ENCODE data around the gene TP73.

Gene TP73

DNA sequence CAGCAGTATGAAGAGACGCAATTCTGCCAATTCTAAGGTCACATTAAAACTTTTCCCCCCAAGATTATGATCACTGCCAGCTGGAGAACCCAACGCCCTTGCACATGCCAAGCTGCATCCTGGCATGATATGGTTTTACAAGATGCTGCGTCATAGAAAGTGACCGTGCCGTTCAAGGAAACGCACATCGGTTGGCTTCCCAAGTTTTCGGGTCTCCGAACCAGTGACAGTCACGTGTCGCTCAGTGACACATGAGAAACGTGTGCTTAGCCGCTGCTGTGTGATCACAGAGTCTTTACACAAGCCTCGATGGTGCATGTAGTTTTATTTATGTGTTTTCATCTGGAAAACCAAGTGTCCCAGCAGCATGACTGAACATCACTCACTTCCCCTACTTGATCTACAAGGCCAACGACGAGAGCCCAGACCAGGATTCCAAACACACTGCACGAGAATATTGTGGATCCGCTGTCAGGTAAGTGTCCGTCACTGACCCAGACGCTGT lies 127.6 kb downstream of the TP73 start:
- Histone ChIP-seq H3K36me3 (ENCODE audit: insufficient read depth, low read length) (peaks cover 50% of the 10 kb centered on the region), H3K4me1 (ENCODE audit: insufficient read depth, low read length) (peaks cover 5% of the 10 kb centered on the region), H3K9me3 (ENCODE audit: low read length) (no peaks in the 10 kb centered on the region), H3K9ac (ENCODE audit: low read length) (no peak overlapping the region), H3K4me3 (ENCODE audit: low read depth in 1 of 2, low read length in 2 of 2) (no peak overlapping the region), H3K27ac (ENCODE audit: low read depth, low read length) (no peak overlapping the region), H3K27me3 (ENCODE audit: control insufficient read depth in 1 of 2, insufficient read depth in 2 of 2, low read length in 2 of 2) (no peaks in the 10 kb centered on the region)

DNA sequence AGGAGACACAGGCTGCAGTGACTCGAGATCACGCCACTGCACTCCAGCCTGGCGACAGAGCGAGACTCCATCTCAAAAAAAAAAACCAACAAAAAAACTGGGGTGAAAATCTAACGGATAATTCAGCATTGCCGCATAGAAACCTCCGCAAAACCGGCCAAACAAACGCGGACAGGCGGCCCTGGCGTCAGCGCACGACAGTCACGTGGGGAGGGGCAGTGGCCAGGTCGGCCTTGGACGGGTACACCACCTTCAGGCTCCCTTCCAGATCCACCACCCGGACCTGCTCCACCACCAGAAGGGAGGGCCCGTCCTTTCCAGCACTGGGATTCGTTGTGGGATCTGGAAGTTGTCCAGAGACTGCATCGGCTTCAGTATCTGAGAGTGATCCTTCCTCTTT lies 128.6 kb downstream of the TP73 start:
- Histone ChIP-seq H3K4me1 (ENCODE audit: insufficient read depth, low read length) (no peaks in the 10 kb centered on the region), H3K9ac (ENCODE audit: low read length) (no peak overlapping the region), H3K27me3 (ENCODE audit: control insufficient read depth in 1 of 2, insufficient read depth in 2 of 2, low read length in 2 of 2) (no peaks in the 10 kb centered on the region), H3K27ac (ENCODE audit: low read depth, low read length) (no peak overlapping the region), H3K36me3 (ENCODE audit: insufficient read depth, low read length) (peaks cover 59% of the 10 kb centered on the region), H3K4me3 (ENCODE audit: low read depth in 1 of 2, low read length in 2 of 2) (no peak overlapping the region), H3K9me3 (ENCODE audit: low read length) (no peaks in the 10 kb centered on the region)

DNA sequence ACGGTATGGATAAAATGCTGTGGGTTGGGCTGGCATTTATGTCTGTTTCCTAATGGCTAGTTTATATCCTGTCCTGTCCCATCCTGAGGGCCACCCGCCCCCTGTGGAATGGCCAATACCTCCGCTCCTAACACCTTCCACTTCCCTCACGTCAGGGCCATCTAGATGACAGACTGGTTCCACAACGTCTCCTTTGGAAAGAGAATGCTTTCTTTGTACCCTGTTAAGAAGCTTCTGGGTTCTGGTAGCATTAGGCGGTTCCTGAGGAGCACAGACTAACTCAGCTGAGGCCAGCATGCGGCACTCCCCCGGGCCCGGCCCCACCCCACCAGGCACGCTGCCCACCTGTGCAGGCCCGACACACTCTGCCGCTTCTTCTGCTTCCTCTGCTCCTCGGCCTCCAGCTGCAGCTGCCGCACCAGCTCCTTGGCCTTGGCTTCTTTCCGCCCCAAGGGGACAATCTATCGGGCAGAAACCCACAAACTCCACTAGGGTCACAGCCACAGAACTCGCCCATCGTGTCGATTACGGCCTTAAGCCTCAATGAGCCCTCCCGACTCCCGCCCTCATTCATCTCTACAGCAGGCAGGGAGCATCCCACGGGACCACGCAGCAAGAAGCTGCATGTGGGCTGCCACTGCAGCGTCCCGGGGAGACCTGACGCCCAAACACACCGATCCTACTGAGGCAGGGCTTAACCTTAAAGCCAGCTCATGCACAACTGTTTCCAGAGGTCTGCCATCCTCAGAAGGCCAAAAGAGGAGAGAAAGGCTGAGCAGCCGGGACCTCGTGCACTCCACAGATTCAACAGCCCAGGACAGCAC lies 131.5 kb downstream of the TP73 start:
- no peaks in the 10 kb centered on the region for H3K27me3 ChIP-seq (ENCODE audit: control insufficient read depth in 1 of 2, insufficient read depth in 2 of 2, low read length in 2 of 2)
- H3K4me3 ChIP-seq (ENCODE audit: low read depth in 1 of 2, low read length in 2 of 2): no peak overlapping the region
- peaks cover 84% of the 10 kb centered on the region for H3K36me3 ChIP-seq (ENCODE audit: insufficient read depth, low read length)
- H3K9ac ChIP-seq (ENCODE audit: low read length): no peak overlapping the region
- H3K4me1 ChIP-seq (ENCODE audit: insufficient read depth, low read length): no peaks in the 10 kb centered on the region
- no peaks in the 10 kb centered on the region for H3K9me3 ChIP-seq (ENCODE audit: low read length)
- no peak overlapping the region for H3K27ac ChIP-seq (ENCODE audit: low read depth, low read length)

DNA sequence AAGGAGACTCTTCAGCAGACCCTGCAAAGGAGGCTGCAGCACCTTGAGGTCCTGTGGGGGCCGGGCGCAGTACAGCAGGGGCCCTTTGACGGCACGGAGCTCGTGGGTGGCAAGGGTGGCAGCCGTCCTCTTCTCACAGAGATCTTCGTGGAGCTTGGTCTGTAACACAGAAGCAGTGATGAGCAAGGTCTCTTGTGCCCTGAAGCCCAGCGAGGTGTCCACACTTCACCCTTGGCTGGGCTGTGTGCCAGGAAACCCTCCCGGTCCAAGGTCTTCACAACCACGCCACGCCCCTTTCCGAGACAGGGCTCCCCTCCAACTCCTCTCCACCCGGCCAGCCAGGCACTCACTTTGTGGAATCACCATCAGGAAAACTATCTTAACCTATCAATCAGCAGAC lies 132.7 kb downstream of the TP73 start:
- Histone ChIP-seq H3K27me3 (ENCODE audit: control insufficient read depth in 1 of 2, insufficient read depth in 2 of 2, low read length in 2 of 2) (no peaks in the 10 kb centered on the region), H3K9me3 (ENCODE audit: low read length) (no peaks in the 10 kb centered on the region), H3K4me1 (ENCODE audit: insufficient read depth, low read length) (no peaks in the 10 kb centered on the region), H3K27ac (ENCODE audit: low read depth, low read length) (no peak overlapping the region), H3K36me3 (ENCODE audit: insufficient read depth, low read length) (peaks cover 80% of the 10 kb centered on the region), H3K4me3 (ENCODE audit: low read depth in 1 of 2, low read length in 2 of 2) (no peak overlapping the region), H3K9ac (ENCODE audit: low read length) (no peak overlapping the region)

DNA sequence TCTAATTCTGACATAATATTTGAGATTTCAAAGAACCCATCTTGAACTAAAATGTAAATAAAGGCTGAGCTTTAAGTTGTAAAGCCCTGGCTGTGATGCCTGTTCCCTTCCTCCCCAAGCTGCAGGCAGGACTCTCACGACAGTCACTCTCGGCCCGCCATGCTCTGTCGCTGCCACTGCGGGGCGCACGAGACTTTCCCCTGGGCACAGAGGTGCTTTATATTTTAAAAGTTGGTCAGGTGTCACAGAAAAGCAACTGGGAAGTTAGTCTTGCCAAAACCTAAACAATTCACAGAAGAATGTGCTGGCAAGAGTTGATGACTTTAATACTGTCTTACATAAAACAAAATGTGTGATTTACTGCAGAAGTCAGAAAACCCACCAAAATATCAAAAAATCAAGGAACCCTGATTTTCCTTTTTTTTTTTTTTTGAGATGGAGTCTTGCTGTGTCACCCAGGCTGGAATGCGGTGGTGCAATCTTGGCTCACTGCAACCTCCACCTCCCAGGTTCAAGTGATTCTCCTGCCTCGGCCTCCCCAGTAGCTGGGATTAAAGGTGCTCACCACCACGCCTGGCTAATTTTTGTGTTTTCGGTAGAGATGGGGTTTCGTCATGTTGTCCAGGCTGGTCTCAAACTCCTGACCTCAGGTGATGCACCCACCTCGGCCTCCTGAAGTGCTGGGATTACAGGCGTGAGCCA lies 133.3 kb downstream of the TP73 start:
- Histone ChIP-seq H3K36me3 (ENCODE audit: insufficient read depth, low read length) (peaks cover 74% of the 10 kb centered on the region), H3K9me3 (ENCODE audit: low read length) (no peaks in the 10 kb centered on the region), H3K4me3 (ENCODE audit: low read depth in 1 of 2, low read length in 2 of 2) (no peak overlapping the region), H3K4me1 (ENCODE audit: insufficient read depth, low read length) (no peaks in the 10 kb centered on the region), H3K27ac (ENCODE audit: low read depth, low read length) (no peak overlapping the region), H3K27me3 (ENCODE audit: control insufficient read depth in 1 of 2, insufficient read depth in 2 of 2, low read length in 2 of 2) (no peaks in the 10 kb centered on the region), H3K9ac (ENCODE audit: low read length) (no peak overlapping the region)

All from muscle layer of colon (tissue), 2 donors.